GM15510 (cell line): ENCODE results near the gene CHRM5.

Experiments
- POLR2A ChIP-seq: IDR thresholded peaks from 3 replicates; pipeline ENCODE4 v1.6.1; 2011; ENCODE audit warnings: borderline replicate concordance; ENCODE audit not compliant: insufficient read length; ENCODE audit errors: extremely low read depth

CHRM5 gene

GRCh38 chr15:33975022-33975565 lies 6.8 kb downstream of the CHRM5 start:
- TF ChIP-seq POLR2A: no peak

- TF ChIP-seq POLR2A: no peak
These were observed 11.9 kb downstream of the CHRM5 start for GRCh38 chr15:33980159-33980558.

- no peak for TF ChIP-seq POLR2A
These were observed 14.2 kb downstream of the CHRM5 start for GRCh38 chr15:33982516-33982915.

- TF ChIP-seq POLR2A: no peak
These were observed 17.0 kb downstream of the CHRM5 start for GRCh38 chr15:33985287-33985686.

GRCh38 chr15:33985751-33986150 lies 17.5 kb downstream of the CHRM5 start:
- TF ChIP-seq POLR2A: no peak

GRCh38 chr15:33987444-33987843 lies 19.1 kb downstream of the CHRM5 start:
- no peak for TF ChIP-seq POLR2A

- no peak for TF ChIP-seq POLR2A
These were observed 20.1 kb downstream of the CHRM5 start for GRCh38 chr15:33988384-33988783.

GRCh38 chr15:33994005-33994615 lies 25.8 kb downstream of the CHRM5 start:
- no peak for TF ChIP-seq POLR2A

- no peak for TF ChIP-seq POLR2A
These were observed 33.2 kb downstream of the CHRM5 start for GRCh38 chr15:34001536-34001935.

GRCh38 chr15:34006381-34006780 lies 38.1 kb downstream of the CHRM5 start:
- no peak for TF ChIP-seq POLR2A

- no peak for TF ChIP-seq POLR2A
These were observed 41.4 kb downstream of the CHRM5 start for GRCh38 chr15:34009656-34010055.

- no peak for TF ChIP-seq POLR2A
These were observed 42.6 kb downstream of the CHRM5 start for GRCh38 chr15:34010921-34011320.

- TF ChIP-seq POLR2A: no peak
These were observed 43.2 kb downstream of the CHRM5 start for GRCh38 chr15:34011481-34011880.

GRCh38 chr15:34012461-34013028 lies 44.2 kb downstream of the CHRM5 start:
- no peak for TF ChIP-seq POLR2A

- no peak for TF ChIP-seq POLR2A
These were observed 45.4 kb downstream of the CHRM5 start for GRCh38 chr15:34013746-34014145.

- no peak for TF ChIP-seq POLR2A
These were observed 46.3 kb downstream of the CHRM5 start for GRCh38 chr15:34014556-34014955.
